HG02938 (cell line): ENCODE measurements around the gene CMTR1.
"Not testable (repeated sequence)": the region's sequence is repeated elsewhere in the genome, so short reads cannot be mapped to it uniquely, and the experiment has no call there.

ENCODE experiments used
- ATAC-seq: cut with Tn5 transposase; IDR thresholded peaks from one replicate; pipeline ENCODE4 v1.9.1; 2021; ENCODE audit warnings: mild to moderate bottlenecking, moderate library complexity; ENCODE audit not compliant: unreplicated experiment

The CMTR1 gene

GRCh38 chr6:37433657-37434271, 743 bp downstream of the CMTR1 start:
- ATAC-seq = peak; percentile 29

- ATAC-seq = no peak
These were observed 2.4 kb downstream of the CMTR1 start for GRCh38 chr6:37435373-37435772.

- ATAC-seq = no peak
These were observed 2.8 kb downstream of the CMTR1 start for GRCh38 chr6:37435816-37436215.

- ATAC-seq = no peak
These were observed 5.9 kb downstream of the CMTR1 start for GRCh38 chr6:37438930-37439329.

GRCh38 chr6:37441651-37442050, 8.6 kb downstream of the CMTR1 start:
- ATAC-seq = no peak

GRCh38 chr6:37442416-37443215, 9.6 kb downstream of the CMTR1 start:
- ATAC-seq = no peak

- not testable (repeated sequence) for ATAC-seq
These were observed 10.2 kb downstream of the CMTR1 start for GRCh38 chr6:37443216-37443542.

GRCh38 chr6:37449984-37450383, 17.0 kb downstream of the CMTR1 start:
- no peak for ATAC-seq

- no peak for ATAC-seq
These were observed 18.6 kb downstream of the CMTR1 start for GRCh38 chr6:37451441-37452193.

GRCh38 chr6:37452522-37452921, 19.5 kb downstream of the CMTR1 start:
- ATAC-seq = no peak

- ATAC-seq = no peak
These were observed 21.6 kb downstream of the CMTR1 start for GRCh38 chr6:37454420-37455140.

GRCh38 chr6:37456126-37456525, 23.1 kb downstream of the CMTR1 start:
- ATAC-seq = no peak

GRCh38 chr6:37456816-37457560, 24.0 kb downstream of the CMTR1 start:
- ATAC-seq = no peak

- no peak for ATAC-seq
These were observed 27.2 kb downstream of the CMTR1 start for GRCh38 chr6:37459981-37460800.

GRCh38 chr6:37460805-37461204, 27.8 kb downstream of the CMTR1 start:
- no peak for ATAC-seq

GRCh38 chr6:37463110-37463509, 30.1 kb downstream of the CMTR1 start:
- ATAC-seq = no peak

GRCh38 chr6:37467718-37468117, 34.7 kb downstream of the CMTR1 start:
- no peak for ATAC-seq

GRCh38 chr6:37473364-37474095, 40.5 kb downstream of the CMTR1 start:
- no peak for ATAC-seq

- ATAC-seq = no peak
These were observed 41.3 kb downstream of the CMTR1 start for GRCh38 chr6:37474316-37474715.
